Bronchial epithelial cell (primary cell): ENCODE measurements around the gene SCN10A. TPM values are rescaled to one million over a fixed set of nuclear protein-coding genes. Genes with fewer than 3 reads are reported as not detected.

Experiments used
- DNase-seq: peaks from one replicate; pipeline ENCODE4 v3.0.0-alpha.2; 2010; ENCODE audit warnings: low read depth
- FAIRE-seq: peaks from 2 replicates; lab custom pipeline; 2011; peaks lifted over from hg19 to GRCh38; lab: Jason Lieb, UNC
- H3K27me3 ChIP-seq: 2 replicates; pipeline ENCODE4 v1.5.1; 2011; ENCODE audit warnings: low read length; ENCODE audit not compliant: control insufficient read depth, insufficient read depth
- H3K36me3 ChIP-seq: 2 replicates; pipeline ENCODE4 v1.5.1; 2011; ENCODE audit warnings: low read length; ENCODE audit not compliant: control insufficient read depth, insufficient read depth
- H3K4me3 ChIP-seq: 2 replicates; pipeline ENCODE4 v1.5.1; 2011; ENCODE audit warnings: mild to moderate bottlenecking, low read depth, low read length, control low read depth
- total RNA-seq: library from RNA; depleted of rRNA; stranded (reverse); fragments of >200 nt; gene quantifications from 2 replicates; pipeline ENCODE4 v1.2.1, GENCODE V29; 2014
- TF ChIP-seq, protein P1 (sequence below): IDR thresholded peaks from 2 replicates; pipeline ENCODE4 v1.5.1; 2011; ENCODE audit warnings: mild to moderate bottlenecking, moderate library complexity, low read length, control low read depth, inconsistent platforms; ENCODE audit not compliant: insufficient read depth, severe bottlenecking

SCN10A gene
- total RNA-seq, result not detected in 2 replicates

DNA sequence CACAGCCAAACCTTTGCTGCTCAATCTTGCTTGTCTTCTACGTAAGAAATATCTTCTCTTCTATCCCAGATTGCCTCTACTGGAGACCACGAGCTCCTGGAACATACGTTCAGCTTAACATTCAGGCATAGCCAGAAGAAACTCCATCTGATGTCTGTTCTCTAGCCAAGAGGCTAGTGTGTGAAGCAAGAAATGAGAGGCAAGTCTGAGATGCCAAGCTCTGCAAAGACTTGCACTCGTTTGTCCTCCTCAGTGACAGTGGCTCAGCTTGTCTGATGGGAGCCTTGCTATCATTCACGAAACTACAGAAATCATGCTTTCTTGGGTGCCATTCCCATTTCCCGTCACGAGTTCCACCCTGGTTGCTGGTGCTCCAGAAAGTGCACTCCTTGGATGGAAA, at the start of gene SCN10A:
SCN10A (minus strand) TSS at position 192 of the 400 bp plus-strand sequence. CDS start 22,207 bp downstream, outside the sequence.
- no peak for FAIRE-seq
- no peak for DNase-seq
- TF ChIP-seq, protein P1, sequence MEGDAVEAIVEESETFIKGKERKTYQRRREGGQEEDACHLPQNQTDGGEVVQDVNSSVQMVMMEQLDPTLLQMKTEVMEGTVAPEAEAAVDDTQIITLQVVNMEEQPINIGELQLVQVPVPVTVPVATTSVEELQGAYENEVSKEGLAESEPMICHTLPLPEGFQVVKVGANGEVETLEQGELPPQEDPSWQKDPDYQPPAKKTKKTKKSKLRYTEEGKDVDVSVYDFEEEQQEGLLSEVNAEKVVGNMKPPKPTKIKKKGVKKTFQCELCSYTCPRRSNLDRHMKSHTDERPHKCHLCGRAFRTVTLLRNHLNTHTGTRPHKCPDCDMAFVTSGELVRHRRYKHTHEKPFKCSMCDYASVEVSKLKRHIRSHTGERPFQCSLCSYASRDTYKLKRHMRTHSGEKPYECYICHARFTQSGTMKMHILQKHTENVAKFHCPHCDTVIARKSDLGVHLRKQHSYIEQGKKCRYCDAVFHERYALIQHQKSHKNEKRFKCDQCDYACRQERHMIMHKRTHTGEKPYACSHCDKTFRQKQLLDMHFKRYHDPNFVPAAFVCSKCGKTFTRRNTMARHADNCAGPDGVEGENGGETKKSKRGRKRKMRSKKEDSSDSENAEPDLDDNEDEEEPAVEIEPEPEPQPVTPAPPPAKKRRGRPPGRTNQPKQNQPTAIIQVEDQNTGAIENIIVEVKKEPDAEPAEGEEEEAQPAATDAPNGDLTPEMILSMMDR, result no peak
- Histone ChIP-seq H3K36me3 (no peaks in the 10 kb centered on the region), H3K4me3 (no peak within 1 kb of the TSS), H3K27me3 (no peaks in the 10 kb centered on the region)

DNA sequence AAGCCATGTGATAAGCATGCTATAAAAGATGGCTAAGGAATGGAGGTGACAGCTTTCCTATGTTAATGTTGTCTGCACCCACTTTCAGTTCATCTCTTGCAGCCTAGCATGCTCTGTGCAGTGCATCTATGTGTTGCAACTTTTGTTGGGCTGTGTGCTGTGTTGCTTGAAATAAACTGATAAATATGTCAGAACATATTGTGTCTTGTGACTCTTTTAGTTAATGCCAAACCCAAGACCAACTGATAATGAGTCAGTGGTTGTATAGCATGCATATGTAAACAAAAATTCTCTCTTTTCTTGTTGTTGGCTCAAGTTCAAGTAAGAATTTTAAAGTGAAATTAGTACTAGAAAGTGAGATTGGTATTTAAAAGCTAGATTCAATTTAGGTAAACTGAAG, 37.0 kb upstream of the SCN10A start:
- DNase-seq, result peak; percentile 22
- no peaks in the 10 kb centered on the region for H3K36me3 ChIP-seq
- TF ChIP-seq, protein P1, result no peak
- FAIRE-seq, result no peak
- H3K4me3 ChIP-seq, result no peak overlapping the region
- H3K27me3 ChIP-seq, result no peaks in the 10 kb centered on the region

DNA sequence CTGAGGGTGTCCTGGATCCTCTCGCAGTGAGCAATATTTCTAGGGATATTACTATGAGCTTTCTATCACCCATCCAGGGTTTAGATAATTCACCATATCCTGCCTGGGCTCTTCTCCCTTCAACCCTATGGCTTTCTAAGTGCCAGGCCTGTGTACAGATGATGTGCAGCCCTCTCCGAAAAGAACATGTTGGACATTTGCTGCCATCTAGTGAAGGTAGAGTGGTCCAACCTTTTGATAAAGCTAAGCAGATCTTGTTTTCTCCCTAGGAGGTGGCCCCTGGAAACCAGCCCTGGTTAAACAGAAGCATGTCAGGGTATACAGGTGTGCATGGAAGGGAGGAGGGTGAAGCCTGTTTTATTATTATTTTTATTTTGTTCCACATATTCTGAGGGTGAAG, 27.9 kb upstream of the SCN10A start:
- Histone ChIP-seq H3K36me3 (no peaks in the 10 kb centered on the region), H3K4me3 (no peak overlapping the region), H3K27me3 (no peaks in the 10 kb centered on the region)
- DNase-seq (peak; percentile 54), FAIRE-seq (no peak)
- TF ChIP-seq, protein P1, result peak; percentile 51

DNA sequence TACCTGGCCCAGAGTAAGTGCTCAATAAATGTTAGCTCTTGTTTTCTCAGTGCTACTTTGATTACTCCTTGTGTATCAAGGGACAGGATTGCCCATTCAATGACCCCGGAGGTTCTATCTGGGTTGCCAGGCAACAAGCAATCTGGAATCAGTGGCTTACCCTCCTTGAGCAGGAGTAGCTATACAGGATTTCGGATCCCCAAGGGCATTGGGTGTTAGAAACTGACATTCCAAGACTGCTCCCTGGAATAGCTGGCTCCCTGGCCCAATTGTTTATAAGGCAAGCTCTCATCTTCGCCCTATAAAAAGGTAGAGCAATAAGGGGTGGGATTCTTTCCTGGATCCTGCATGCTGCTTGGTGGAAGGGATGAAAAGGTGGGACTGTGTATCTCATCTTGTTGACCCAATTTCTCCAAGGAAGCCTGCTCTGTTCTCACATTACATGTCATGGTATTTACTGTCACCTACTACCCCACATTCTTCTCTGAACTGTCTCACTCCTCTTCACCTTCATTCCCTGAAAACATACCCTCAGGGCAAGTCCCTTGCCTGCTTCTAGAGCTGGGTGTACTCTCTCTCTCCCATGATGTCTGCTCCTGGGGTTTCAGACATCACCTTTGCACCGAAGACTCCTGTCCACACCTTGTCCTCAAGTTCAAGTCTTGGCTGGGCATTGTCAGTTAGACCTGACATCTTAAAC, 26.4 kb upstream of the SCN10A start:
- no peak for FAIRE-seq
- H3K36me3 ChIP-seq, result no peaks in the 10 kb centered on the region
- H3K27me3 ChIP-seq, result no peaks in the 10 kb centered on the region
- H3K4me3 ChIP-seq, result no peak overlapping the region
- TF ChIP-seq, protein P1, result no peak
- no peak for DNase-seq

DNA sequence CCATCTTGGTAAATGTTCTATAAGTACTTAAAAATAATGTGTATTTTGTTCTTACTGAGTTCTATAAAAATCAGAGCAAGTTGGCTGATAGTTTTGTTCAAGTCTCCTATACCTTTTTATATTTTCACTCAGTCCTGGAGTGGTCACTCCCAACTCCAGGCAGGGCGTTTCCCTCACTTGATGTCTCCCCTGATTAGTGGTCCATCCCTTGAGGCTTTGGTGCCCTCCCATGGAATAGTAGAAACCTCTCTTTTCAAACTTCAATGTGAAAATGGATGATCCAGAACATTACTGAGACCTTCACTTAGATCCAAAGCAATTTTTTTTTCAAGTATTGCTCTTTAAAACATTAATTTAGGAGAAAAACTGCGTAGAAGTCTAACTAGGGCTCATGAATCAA, 25.0 kb upstream of the SCN10A start:
- FAIRE-seq, result no peak
- H3K27me3 ChIP-seq, result no peaks in the 10 kb centered on the region

More for the DNA sequence above, 25.0 kb upstream of the SCN10A start:
- no peak for DNase-seq
- H3K36me3 ChIP-seq, result no peaks in the 10 kb centered on the region
- TF ChIP-seq, protein P1, result no peak
- no peak overlapping the region for H3K4me3 ChIP-seq
